D721Med (cell line): ENCODE measurements around the gene REPS2.
"Not testable (repeated sequence)": the region's sequence is repeated elsewhere in the genome, so short reads cannot be mapped to it uniquely, and the experiment has no call there.

Experiments used
- DNase-seq: peaks from one replicate; pipeline ENCODE4 v3.0.0; 2011; ENCODE audit warnings: low spot score; ENCODE audit not compliant: insufficient read length
- FAIRE-seq: peaks from 2 replicates; lab custom pipeline; 2011; peaks lifted over from hg19 to GRCh38; lab: Jason Lieb, UNC
- TF ChIP-seq, protein P1 (sequence below): IDR thresholded peaks from 2 replicates; pipeline ENCODE4 v1.5.1; 2012; ENCODE audit warnings: mild to moderate bottlenecking, control low read depth; ENCODE audit not compliant: insufficient read depth; ENCODE audit errors: missing control alignments

Gene REPS2

DNA sequence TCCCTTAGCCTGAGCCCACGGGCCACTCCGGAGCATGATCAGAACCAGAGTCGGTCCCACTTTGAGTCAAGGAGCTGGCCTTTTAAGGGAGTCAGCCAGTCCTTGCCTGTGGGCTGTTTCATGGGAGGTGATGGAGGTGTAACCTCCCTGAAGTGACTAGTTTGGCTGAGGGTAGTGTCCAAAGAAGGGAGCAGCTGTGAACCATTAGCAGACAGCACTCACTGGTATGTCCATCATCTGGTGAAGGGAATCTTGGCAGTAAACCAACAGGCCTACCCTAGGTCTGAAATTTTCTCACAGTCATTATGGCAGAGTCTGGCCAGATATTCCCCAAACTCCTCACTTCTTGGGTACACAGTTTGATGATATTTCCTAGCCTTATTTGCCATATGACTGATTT, 12.3 kb upstream of the REPS2 start:
- FAIRE-seq (no peak), DNase-seq (no peak)

GRCh38 chrX:16946971-16947562, 609 bp downstream of the REPS2 start:
- TF ChIP-seq, protein P1, sequence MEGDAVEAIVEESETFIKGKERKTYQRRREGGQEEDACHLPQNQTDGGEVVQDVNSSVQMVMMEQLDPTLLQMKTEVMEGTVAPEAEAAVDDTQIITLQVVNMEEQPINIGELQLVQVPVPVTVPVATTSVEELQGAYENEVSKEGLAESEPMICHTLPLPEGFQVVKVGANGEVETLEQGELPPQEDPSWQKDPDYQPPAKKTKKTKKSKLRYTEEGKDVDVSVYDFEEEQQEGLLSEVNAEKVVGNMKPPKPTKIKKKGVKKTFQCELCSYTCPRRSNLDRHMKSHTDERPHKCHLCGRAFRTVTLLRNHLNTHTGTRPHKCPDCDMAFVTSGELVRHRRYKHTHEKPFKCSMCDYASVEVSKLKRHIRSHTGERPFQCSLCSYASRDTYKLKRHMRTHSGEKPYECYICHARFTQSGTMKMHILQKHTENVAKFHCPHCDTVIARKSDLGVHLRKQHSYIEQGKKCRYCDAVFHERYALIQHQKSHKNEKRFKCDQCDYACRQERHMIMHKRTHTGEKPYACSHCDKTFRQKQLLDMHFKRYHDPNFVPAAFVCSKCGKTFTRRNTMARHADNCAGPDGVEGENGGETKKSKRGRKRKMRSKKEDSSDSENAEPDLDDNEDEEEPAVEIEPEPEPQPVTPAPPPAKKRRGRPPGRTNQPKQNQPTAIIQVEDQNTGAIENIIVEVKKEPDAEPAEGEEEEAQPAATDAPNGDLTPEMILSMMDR, result no peak
- no peak for FAIRE-seq
- DNase-seq, result no peak

More for the DNA sequence above, 12.3 kb upstream of the REPS2 start:
- TF ChIP-seq, protein P1, result no peak

- TF ChIP-seq, protein P1, result no peak
- FAIRE-seq (no peak), DNase-seq (no peak)
These were observed 4.0 kb downstream of the REPS2 start for GRCh38 chrX:16950423-16950822.

DNA sequence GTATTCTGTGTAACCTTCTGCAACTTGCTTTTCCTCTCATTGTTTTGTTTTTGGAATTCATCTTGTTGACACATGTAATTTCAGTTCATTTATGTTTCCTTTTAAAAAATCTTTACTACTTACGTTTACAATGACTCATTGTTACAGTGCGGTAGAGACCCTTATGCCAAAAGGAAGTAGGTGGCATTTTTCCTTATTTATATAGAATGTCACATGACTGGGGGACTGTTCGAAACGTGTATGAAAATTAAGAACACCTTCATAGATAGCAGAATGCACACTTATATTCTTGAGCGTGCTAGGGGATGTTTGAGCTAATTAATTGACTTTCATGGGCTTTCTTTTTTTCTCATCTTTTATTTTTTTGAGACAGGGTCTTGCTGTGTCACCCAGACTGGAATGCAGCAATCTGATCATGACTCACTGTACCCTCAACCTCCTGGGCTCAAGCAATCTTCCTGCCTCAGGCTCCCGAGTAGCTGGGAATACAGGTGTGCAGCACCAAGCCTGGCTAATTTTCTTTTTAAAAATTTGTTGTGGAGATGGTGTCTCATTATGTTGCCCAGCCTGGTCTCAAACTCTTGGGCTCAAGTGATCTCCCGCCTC, 7.3 kb downstream of the REPS2 start:
- DNase-seq (no peak), FAIRE-seq (no peak)
- TF ChIP-seq, protein P1, result no peak

DNA sequence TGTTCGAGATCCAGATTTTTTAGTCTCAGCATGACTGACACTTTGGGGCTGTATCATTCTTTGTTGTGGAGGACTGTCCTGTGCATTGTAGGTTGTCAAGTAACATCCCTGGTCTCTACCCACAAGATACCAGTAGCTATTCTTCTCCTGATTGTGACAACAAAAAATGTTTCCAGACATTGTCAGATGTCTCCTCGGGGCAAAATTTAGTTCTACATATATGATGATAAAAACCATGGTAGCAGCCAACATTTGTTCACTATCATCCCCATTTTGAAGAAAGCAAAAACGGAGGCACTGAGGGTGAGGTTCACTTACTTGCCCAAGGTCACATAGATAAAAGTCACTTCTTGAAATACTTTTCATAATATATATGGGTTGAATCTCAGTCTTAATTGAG, 11.3 kb downstream of the REPS2 start:
- DNase-seq (no peak), FAIRE-seq (no peak)
- TF ChIP-seq, protein P1, result no peak

DNA sequence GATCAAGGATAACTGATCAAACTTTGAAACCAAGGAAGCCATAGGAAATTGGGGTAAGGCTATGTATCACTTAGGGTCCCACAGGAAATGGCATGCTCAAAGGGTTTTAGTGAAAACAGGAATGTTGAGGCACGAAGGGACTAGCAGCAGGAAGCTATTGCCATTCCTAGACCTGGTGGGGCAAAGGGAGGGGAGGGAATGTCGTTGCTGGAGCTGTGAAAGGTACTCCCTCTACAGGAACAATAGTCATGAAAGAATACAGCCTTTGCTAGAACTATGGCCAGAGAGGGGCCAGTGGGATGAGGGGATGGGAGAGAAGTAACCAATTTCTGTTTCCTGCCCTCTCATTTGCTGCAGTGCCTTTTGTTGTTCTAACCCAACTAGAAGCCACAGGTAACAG, 11.9 kb downstream of the REPS2 start:
- TF ChIP-seq, protein P1, result no peak
- no peak for FAIRE-seq
- DNase-seq, result no peak

DNA sequence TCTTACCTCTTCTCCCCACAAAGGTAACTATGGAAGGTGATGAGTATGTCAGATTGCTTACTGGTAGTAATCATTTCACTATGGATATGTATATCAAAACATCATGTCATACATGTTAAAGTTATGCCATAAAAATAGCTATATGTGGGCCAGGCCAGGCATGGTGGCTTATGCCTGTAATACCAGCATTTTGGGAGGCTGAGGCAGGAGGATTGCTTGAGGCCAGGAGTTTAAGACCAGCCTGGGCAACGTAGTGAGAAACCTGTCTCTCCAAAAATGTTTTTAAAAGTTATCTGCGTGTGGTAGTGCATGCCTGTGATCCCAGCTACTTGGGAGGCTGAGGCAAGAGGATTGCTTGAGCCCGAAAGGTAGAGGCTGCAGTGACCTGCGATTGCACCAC, 16.2 kb downstream of the REPS2 start:
- DNase-seq, FAIRE-seq: not testable (repeated sequence)
